ENCODE data around the gene SPOUT1.
"Not testable (repeated sequence)": the region's sequence is repeated elsewhere in the genome, so short reads cannot be mapped to it uniquely, and the experiment has no call there.

SPOUT1 gene, protein sequence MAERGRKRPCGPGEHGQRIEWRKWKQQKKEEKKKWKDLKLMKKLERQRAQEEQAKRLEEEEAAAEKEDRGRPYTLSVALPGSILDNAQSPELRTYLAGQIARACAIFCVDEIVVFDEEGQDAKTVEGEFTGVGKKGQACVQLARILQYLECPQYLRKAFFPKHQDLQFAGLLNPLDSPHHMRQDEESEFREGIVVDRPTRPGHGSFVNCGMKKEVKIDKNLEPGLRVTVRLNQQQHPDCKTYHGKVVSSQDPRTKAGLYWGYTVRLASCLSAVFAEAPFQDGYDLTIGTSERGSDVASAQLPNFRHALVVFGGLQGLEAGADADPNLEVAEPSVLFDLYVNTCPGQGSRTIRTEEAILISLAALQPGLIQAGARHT

DNA sequence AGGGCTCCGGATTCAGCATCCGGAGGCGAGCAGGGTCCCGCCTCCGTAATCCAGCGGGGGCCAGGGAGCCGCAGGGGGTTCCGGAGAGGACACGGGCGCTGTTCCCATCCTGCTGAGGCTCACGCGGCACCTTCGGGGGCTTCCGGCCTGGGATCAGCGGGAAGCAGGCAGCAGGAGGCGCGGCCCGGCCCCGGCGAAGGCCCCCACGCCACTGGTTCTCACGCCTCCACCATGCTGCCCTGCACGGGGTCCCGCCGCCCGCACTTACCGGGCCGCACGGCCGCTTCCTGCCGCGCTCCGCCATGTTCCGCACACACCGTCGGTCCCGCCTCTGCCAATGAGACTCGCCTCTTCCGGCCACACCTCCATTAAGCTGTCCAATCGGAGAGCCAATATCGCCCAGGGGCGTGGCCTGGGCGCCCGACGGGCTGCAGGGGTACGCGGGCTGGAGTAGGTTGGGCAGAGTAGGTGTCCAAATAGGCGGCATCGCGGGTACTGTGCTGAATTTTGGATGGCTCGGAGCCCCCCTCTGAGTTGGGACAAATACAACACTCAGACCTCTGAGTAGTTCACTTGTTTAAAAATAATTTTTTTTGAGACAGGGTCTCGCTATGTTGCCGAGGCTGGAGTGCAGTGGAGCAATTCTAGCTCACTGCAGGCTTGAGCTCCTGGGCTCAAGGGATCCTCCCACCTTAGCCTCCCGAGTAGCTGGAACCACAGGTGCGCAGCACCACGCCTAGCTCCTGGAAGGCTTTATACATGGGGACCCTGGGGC lies at the start of gene SPOUT1:
TSS of gene SPOUT1 (minus strand) at position 318 of the 775 bp plus-strand sequence. CDS start at position 304, 14 bp downstream.
- DNase-seq: peak; percentile 90

DNA sequence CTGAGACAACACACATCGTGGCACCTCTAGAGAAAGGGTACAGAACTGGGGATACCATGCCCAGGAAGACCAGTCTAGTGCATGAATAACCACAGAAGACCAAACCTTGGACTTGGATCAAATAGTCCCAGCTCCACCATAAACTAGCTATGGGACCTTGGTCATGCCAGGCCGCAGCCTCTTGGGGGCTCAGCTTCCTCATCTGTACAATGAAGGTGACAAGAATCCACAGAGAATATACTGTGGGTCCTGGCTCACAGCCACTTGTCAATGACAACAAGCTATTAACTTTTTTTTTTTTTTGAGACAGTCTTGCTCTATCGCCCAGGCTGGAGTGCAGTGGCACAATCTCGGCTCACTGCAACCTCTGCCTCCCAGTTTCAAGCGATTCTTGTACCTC lies 48.3 kb upstream of the SPOUT1 start:
- no peak for DNase-seq

DNA sequence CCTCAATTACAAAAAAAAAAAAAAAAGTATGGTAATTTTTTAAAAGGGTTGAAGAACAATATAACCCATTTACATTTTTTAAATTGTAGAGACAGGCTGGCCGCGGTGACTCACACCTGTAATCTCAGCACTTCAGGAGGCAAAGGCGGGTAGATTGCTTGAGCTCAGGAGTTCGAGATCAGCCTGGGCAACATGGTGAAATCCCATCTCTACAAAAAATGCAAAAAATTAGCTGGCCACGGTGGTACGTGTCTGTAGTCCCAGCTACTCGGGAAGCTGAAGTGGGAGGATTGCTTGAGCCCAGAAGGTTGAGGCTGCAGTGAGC lies 41.3 kb upstream of the SPOUT1 start:
- DNase-seq: not testable (repeated sequence)

DNA sequence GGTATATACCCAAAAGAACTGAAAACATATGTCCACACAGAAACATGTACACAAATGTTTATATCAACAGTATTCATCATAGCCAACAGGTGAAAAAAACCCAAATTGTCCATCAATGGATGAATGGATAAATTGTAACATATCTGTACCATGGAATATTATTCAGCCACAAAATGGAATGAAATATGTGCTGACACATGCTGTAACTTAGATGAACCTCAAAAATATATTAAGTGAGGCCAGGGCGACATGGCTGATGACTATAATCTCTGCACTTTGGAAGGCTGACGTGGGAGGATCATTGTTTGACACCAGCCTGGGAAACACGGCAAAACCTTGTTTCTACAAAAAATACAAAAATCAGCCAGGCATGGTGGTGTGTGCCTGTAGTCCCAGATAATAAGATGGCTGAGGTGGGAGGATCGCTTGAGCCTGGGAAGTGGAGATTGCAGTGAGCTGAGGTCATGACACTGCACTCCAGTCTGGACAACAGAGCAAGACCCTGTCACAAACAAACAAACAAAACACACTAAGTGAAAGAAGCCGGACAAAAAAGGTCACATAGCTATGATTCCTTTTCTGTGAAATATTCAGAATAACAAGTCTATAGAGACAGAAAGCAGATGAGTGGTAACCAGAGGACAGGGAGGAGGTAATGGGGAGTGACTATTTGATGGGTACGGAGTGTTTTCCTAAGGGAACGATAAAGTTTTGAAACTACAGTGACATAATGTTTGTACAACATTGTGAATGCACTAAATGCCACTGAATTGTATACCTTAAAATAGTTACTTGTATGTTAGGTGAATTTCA lies 40.7 kb upstream of the SPOUT1 start:
- DNase-seq: no peak

DNA sequence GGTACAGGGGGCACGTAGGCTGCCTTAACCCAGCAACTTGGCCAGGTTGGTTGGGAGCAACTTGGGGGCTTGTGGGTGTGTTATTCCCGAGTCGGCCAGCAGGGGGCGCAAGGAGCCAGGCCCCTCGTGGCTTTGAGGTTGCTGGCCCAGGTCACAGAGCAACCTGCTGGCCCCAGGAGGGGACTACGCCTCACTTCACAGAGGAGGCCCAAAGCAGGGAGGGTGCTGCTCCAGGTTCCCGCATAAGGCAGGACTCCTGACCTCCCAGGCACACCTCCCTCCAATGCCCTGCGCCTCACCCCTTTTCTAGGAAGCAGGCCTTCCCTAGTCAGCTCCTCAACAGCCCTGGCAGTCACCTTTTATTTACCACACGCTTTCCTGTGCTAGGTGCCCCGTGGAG lies 34.1 kb upstream of the SPOUT1 start:
- peak; percentile 86 for DNase-seq

DNA sequence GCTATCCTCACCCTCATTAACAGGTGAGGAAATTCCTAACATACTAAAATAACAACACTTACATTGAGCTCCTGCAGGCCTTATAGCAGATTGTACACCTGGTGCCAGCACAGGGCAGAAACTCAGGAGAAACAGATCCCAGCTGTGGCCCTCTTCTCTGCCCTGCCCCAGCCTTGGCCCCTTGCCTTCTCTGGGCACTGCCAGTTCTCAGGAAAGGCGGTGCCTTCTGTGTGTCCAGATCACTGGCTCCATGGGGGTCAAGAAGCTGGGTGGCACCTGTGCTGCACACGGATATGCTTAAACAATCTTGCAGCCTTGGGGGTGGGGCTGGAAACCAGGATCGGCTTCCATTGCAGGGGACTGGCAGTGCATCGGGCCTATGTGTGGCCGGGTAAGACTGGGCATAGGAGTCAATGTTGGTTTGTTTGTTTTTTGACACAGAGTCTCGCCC lies 32.8 kb upstream of the SPOUT1 start:
- DNase-seq: no peak

DNA sequence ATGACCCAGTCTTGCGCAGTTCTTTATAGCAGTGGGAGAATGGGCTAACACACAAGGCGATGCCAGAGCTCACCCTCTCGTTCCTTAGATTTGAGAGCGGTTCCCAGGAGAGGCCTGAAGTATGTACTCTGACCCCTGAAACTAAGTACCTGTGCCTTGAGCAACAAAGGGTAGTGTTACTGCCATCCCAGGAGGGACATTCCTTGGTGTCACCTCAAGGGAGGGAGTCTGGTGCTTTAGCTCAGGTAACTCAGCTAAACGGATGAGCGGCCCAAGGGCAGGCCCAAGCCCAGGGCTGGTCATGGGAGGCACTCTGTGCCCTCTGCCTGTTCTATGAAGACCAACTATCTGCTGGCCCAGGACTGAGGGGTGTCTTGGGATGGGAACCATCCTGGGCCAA lies 31.9 kb upstream of the SPOUT1 start:
- DNase-seq: no peak

DNA sequence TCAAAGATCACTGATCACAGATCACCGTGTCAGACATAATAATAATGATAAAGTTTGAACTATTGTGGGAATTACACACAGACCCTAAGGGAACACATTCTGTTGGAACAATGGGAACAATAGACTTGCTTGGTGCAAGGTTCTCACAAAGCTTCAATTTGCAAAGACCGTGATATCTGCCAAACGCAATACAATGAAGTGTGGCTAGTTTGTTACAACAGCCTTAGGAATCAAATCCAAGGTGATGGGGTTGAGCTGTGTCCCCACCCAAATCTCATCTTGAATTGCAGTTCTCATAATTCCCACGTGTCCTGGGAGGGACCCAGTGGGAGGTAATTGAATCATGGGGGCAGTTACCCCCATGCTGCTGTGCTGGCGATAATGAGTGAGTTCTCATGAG lies 31.3 kb upstream of the SPOUT1 start:
- no peak for DNase-seq

DNA sequence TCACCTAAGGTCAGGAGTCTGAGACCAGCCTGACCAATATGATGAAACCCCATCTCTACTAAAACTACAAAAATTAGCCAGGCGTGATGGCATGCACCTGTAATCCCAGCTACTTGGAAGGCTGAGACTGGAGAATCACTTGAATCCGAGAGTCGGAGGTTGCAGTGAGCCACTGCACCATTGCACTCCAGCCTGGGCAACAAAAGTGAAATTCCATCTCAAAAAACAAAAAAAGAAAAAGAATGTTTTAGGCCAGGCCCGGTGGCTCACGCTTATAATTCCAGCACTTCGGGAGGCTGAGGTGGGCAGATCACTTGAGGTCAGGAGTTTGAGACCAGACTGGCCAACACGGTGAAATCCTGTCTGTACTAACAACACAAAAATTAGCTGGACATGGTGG lies 28.9 kb upstream of the SPOUT1 start:
- DNase-seq: not testable (repeated sequence)

DNA sequence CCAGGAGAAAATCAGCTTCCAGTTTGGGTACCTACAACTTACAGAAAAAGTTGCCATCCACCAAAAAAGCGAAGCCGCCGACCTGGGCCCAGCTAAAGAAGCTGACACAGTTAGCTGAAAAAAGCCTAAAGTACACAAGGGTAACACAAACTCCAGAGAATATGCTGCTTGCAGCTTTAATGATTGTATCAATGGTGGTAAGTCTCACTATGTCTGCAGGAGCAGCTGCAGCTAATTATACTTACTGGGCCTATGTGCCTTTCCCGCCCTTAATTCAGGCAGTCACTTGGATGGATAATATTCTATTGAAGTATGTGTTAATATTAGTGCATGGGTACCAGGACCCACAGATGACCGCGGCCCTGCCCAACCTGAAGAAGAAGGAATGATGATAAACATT lies 24.9 kb upstream of the SPOUT1 start:
- not testable (repeated sequence) for DNase-seq

DNA sequence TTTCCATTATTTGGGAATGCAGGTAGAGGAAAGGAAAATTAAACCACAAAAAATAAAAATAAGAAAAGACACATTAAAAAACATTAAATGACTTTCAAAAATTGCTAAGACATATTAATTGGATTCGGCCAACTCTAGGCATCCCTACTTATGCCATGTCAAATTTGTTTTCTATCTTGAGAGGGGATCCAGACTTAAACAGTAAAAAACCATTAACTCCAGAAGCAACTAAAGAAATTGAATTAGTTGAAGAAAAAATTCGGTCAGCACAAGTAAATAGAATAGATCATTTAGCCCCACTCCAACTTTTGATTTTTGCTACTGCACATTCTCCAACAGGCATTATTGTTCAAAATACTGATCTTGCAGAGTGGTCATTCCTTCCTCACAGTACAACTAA lies 23.1 kb upstream of the SPOUT1 start:
- not testable (repeated sequence) for DNase-seq

DNA sequence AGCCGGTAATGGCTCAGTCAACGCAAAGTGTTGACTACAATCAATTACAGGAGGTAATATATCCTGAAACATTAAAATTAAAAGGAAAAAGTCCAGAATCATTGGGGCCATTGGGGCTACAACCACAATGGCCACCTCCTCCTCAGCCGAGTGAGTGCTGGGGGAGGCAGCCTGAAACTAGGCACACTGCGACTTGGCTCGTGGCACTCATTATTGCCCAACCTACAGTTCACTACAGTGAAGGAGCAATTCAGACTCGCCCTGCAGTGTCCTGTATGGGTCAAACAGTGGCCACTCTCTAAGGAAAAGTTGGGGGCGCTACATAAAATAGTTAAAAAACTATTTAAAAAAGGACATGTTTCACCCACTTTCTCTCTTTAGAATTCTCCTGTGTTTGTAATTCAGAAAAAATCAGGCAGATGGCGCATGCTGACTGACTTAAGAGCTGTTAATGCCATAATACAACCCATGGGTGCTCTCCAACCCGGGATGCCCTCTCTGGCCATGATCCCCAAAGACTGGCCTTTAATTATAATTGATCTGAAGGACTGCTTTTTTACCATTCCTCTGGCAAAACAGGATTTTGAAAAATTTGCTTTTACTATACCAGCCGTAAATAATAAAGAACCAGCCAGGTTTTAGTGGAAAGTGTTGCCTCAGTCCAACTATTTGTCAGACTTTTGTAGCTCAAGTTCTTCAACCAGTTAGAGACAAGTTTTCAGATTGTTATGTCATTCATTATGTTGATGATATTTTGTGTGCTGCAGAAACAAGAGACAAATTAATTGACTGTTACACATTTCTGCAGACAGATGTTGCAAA lies 22.4 kb upstream of the SPOUT1 start:
- DNase-seq: not testable (repeated sequence)

DNA sequence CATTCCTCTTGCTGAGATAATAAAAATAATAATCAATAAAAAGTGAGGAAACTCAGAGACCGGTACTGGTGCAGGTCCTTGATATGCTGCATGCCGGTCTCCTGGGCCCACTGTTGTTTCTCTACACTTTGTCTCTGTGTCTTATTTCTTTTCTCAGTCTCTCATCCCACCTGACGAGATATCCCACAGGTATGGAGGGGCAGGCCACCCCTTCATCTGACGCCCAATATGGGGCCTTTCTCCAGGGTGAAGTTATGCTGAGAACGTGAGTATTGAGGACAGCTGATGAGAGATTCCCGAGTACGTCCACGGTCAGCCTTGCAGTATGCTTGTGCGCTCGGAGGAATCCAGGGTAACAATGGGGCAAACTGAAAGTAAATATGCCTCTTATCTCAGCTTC lies 21.4 kb upstream of the SPOUT1 start:
- not testable (repeated sequence) for DNase-seq

DNA sequence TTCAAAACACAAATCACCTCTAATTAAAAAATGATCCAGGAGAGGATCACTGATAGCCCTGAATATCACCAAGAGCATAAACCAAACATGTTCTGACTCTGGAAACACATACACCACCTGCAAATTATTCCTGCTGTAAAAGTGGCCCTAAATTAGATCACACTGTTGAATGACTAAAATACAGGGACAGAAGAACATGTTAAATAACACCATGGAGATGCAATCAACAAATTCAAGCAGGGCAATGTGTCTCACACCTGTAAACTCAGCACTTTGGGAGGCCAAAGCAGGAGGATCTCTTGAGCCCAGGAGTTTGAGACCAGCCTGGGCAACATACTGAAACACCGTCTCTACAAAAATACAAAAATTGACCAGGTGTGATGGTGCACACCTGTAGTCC lies 18.2 kb upstream of the SPOUT1 start:
- DNase-seq: no peak

DNA sequence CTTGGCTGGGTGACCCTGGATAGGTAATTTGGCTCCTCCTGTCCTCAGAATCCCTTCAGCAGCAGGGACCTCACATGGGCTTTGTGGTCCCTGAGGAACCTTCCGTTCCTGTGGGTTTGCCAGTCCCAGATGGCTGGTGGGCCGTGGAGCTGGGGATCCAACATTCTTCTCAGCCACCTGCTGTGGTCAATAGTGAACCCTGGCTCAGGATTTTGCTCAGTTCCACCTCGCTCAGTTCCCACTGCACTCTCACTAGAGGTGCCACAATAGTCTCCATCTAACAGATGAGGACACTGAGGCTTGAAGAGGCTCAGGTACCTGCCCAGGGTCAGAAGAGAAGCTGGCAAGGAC lies 17.1 kb upstream of the SPOUT1 start:
- no peak for DNase-seq

DNA sequence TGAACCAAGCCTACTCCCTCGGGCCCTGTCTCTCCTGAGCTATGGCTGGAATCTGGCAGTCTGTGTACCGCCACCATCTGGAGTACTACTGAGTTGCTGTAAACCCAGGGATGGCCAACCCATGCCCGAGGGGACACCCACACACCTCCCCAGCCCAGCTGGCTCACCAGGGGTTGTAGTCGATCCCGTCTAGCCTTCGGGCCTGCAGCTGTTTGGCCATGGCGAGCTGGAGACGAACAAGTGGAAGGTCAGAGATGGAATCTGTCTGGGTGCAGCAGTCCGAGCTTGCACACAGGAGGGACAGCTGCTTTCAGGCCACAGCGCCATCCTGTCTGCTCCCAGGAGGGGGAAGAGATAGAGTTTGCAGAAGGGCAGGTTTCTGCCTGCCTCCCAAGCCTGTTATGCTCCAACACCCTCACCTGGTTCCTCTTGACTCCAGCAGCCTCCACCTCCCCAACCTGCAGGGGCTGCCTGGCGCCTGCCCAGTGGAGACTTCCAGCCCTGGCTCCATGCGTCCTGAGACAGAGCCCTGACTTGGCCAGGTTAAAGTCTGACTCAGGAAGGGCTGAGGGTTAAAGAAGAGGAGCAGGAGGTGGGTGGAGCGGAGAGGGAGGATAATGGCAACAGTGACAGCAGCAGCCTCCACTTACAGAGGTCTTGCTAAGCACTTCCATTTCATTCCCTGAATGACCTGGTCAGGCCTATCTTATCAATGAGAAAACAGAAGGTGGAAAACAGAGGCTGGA lies 15.8 kb upstream of the SPOUT1 start:
- no peak for DNase-seq

DNA sequence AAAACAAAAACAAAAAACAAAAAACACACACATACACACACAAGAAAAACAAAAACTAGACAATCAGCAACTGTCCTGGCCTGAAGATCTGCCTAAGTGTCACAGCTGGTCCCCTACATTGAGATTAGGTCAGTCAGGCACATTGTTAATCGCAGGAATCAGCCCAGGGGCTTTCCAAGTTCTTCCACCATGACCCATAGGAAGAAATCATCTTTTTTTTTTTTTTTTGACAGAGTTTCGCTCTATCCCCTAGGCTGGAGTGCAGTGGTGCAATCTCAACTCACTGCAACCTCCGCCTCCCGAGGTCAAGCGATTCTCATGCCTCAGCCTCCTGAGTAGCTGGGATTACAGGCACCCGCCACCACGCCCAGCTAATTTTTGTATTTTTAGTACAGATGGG lies 13.6 kb upstream of the SPOUT1 start:
- DNase-seq: not testable (repeated sequence)

DNA sequence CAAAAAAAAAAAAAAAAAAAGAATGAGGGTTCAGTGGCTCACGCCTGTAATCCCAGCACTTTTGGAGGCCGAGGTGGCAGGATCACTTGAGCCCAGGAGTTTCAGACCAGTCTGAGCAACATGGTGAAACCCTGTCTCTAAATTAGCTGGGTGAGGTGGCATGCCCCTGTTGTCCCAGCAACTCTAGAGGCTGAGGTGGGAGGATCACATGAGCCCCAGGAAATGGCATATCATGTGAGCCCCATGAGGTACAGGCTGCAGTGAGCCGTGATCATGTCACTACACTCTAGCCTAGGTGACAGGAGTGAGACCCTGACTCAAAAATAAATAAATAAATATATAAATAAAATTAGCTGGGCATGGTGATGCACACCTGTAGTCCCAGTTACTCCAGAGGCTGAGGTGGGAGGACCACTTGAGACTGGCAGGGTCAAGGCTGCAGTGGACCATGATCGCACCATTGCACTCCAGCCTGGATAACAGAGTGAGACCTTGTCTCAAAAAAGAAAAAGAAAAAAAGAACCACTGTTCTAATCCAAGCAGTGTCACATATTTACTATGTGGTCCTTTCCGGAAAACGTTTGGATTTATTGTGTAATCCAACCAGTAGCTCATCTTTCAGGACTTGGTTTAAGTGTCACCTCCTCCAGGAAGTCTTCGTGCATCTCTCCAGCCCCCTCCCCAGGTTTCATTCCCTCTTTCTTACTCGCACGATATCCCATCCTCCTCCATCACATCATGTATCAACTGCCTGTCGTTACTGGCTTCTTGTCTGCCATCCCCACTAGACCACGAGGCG lies 12.3 kb upstream of the SPOUT1 start:
- DNase-seq: no peak

DNA sequence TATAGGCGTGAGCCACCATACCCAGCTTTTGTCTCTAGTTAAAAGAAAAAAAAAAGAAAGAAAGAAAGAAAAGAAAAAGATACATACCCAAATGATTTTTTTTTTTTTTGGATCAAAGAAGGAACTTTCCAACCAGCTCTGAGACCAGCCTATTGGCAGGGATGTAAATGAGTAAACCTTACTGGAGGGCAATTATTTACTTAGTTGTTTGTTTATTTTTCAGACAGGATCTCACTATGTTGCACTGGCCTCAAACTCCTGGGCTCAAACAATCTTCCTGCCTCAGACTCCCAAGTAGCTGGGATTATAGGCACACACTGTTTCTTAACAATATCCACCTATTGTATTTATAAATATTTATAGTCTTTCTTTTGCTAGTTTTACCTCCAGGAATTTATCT lies 10.9 kb upstream of the SPOUT1 start:
- DNase-seq: no peak

DNA sequence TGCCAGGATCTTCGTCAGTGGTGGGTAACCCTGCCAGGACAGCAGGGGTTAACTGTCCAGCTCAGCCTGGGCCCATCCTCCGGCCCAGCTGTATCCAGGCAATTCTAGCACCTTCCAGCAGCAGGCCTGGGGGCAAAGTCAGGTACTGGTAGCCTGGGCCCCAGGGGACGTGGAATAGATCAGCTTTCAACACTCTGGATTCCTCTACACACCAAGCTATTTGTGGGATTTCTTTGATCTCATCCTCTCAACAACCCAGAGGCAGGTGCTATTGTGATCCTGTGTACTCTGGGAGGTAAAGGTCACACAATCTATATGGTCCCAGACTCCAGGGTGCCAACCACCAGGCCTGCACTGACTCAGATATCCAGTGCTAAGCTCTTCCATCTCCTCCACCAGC lies 8.7 kb upstream of the SPOUT1 start:
- DNase-seq: no peak

DNA sequence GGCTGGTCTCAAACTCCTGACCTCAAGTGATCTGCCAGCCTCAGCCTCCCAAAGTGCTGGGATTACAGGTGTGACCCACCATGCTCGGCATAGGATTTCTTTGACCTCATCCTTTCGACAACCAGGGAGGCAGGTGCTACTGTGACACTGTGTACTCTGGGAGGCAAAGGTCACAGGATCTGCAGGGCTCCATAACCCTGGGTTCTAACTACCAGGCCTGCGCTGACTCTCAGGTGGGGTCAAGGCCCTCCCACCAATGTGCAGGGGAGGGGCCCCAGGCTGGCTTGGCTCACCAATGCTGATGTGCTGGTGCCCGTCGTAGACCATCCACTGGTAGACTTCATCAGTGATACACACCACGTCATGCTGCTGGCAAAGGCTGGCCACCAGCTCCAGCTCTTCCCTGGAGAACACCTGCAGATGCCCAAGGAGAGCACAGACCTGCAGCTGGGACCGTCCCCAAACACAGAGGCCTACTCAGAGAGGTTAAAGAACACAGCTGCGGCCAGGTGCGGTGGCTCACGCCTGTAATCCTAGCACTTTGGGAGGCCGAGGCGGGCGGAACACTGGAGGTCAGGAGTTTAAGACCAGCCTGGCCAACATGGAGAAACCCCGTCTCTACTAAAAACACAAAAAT lies 7.0 kb upstream of the SPOUT1 start:
- DNase-seq: no peak

All from stimulated activated CD4-positive, alpha-beta T cell treated with anti-CD3 and anti-CD28 coated beads, Interleukin-12 subunit alpha, Interleukin-12 subunit beta, amount 100 ng/mL, for 4 hours (primary cell).